COLO668 (cell line): ENCODE measurements around the gene MAP7.
A peak's percentile ranks its signal among the peaks of the same experiment; 100 is the strongest.

ENCODE experiments used
- DNase-seq: peaks from one replicate; lab custom pipeline; 2025; ENCODE audit not compliant: unreplicated experiment; lab: John Stamatoyannopoulos, UW

Gene MAP7

GRCh38 chr6:136343700-136344099, 206.5 kb downstream of the MAP7 start:
- DNase-seq, result no peak

GRCh38 chr6:136343275-136343674, 206.9 kb downstream of the MAP7 start:
- DNase-seq, result no peak

- no peak for DNase-seq
Observed at GRCh38 chr6:136341967-136342366, 208.3 kb downstream of the MAP7 start.

GRCh38 chr6:136341367-136341766, 208.9 kb downstream of the MAP7 start:
- no peak for DNase-seq

GRCh38 chr6:136338486-136338885, 211.7 kb downstream of the MAP7 start:
- DNase-seq, result no peak

GRCh38 chr6:136337606-136338005, 212.6 kb downstream of the MAP7 start:
- DNase-seq, result no peak

- DNase-seq, result no peak
Observed at GRCh38 chr6:136337121-136337520, 213.1 kb downstream of the MAP7 start.

- DNase-seq, result no peak
Observed at GRCh38 chr6:136335736-136336363, 214.4 kb downstream of the MAP7 start.

- DNase-seq, result no peak
Observed at GRCh38 chr6:136334853-136335252, 215.4 kb downstream of the MAP7 start.

GRCh38 chr6:136334465-136334846, 215.8 kb downstream of the MAP7 start:
- no peak for DNase-seq

- no peak for DNase-seq
Observed at GRCh38 chr6:136333824-136334464, 216.3 kb downstream of the MAP7 start.

- DNase-seq, result no peak
Observed at GRCh38 chr6:136331461-136331860, 218.8 kb downstream of the MAP7 start.

- no peak for DNase-seq
Observed at GRCh38 chr6:136330634-136331033, 219.6 kb downstream of the MAP7 start.

- DNase-seq, result peak; percentile 44
Observed at GRCh38 chr6:136326038-136326553, 224.1 kb downstream of the MAP7 start.

- DNase-seq, result no peak
Observed at GRCh38 chr6:136324686-136325380, 225.4 kb downstream of the MAP7 start.

- DNase-seq, result no peak
Observed at GRCh38 chr6:136323431-136324112, 226.7 kb downstream of the MAP7 start.

GRCh38 chr6:136319732-136320131, 230.5 kb downstream of the MAP7 start:
- no peak for DNase-seq

- no peak for DNase-seq
Observed at GRCh38 chr6:136318676-136319075, 231.5 kb downstream of the MAP7 start.

GRCh38 chr6:136317971-136318370, 232.3 kb downstream of the MAP7 start:
- no peak for DNase-seq

- peak; percentile 33 for DNase-seq
Observed at GRCh38 chr6:136317021-136317694, 233.1 kb downstream of the MAP7 start.

- DNase-seq, result no peak
Observed at GRCh38 chr6:136315594-136315993, 234.6 kb downstream of the MAP7 start.
